Astrocyte (in vitro differentiated cells and primary cell): ENCODE results near the gene TNP1. TPM values are rescaled to one million over a fixed set of nuclear protein-coding genes. Genes with fewer than 3 reads are reported as not detected.

Experiments used
- DNase-seq: peaks from one replicate; pipeline ENCODE4 v3.0.0-alpha.2; 2010; ENCODE audit warnings: low read depth
- FAIRE-seq: peaks from 2 replicates; lab custom pipeline; 2011; peaks lifted over from hg19 to GRCh38; lab: Jason Lieb, UNC
- H2AFZ ChIP-seq: 2 replicates; pipeline ENCODE4 v1.6.0; 2012; ENCODE audit warnings: low read depth, low read length, inconsistent platforms
- H3K27ac ChIP-seq: 2 replicates; pipeline ENCODE4 v1.5.1; 2011; ENCODE audit warnings: low read depth, low read length, inconsistent platforms
- H3K27me3 ChIP-seq: 2 replicates; pipeline ENCODE4 v1.6.0; 2011; ENCODE audit warnings: low read length, inconsistent platforms; ENCODE audit not compliant: insufficient read depth
- H3K36me3 ChIP-seq: 2 replicates; pipeline ENCODE4 v1.5.1; 2011; ENCODE audit warnings: low read length, inconsistent platforms; ENCODE audit not compliant: insufficient read depth
- H3K4me1 ChIP-seq: 2 replicates; pipeline ENCODE4 v1.5.1; 2011; ENCODE audit warnings: low read length, inconsistent platforms; ENCODE audit not compliant: insufficient read depth
- H3K4me2 ChIP-seq: 2 replicates; pipeline ENCODE4 v1.6.0; 2012; ENCODE audit warnings: low read length, inconsistent platforms
- H3K4me3 ChIP-seq: 2 replicates; pipeline ENCODE4 v1.5.1; 2011; ENCODE audit warnings: low read depth, mild to moderate bottlenecking, low read length, inconsistent platforms; ENCODE audit not compliant: insufficient read depth
- H3K79me2 ChIP-seq: 2 replicates; pipeline ENCODE4 v1.6.0; 2012; ENCODE audit warnings: mild to moderate bottlenecking, low read length, inconsistent platforms; ENCODE audit not compliant: insufficient read depth
- H3K9ac ChIP-seq: 2 replicates; pipeline ENCODE4 v1.6.0; 2012; ENCODE audit warnings: mild to moderate bottlenecking, low read length, inconsistent platforms
- H3K9me3 ChIP-seq: 2 replicates; pipeline ENCODE4 v1.5.1; 2012; ENCODE audit warnings: low read depth, mild to moderate bottlenecking, low read length, inconsistent platforms; ENCODE audit not compliant: insufficient read depth
- H4K20me1 ChIP-seq: 2 replicates; pipeline ENCODE4 v1.6.0; 2012; ENCODE audit warnings: low read length, inconsistent platforms; ENCODE audit not compliant: insufficient read depth
- H3K27ac Mint-ChIP-seq: one replicate; pipeline ENCODE4 v1.8.0; 2021; ENCODE audit warnings: mild to moderate bottlenecking, mixed read lengths; ENCODE audit not compliant: unreplicated experiment
- H3K27me3 Mint-ChIP-seq: one replicate; pipeline ENCODE4 v1.8.0; 2021; ENCODE audit warnings: low read depth, mixed read lengths; ENCODE audit not compliant: unreplicated experiment
- H3K36me3 Mint-ChIP-seq: one replicate; pipeline ENCODE4 v1.8.0; 2021; ENCODE audit warnings: low read depth, mixed read lengths; ENCODE audit not compliant: unreplicated experiment
- H3K4me1 Mint-ChIP-seq: one replicate; pipeline ENCODE4 v1.8.0; 2021; ENCODE audit warnings: low read depth, mixed read lengths; ENCODE audit not compliant: unreplicated experiment
- H3K4me3 Mint-ChIP-seq: one replicate; pipeline ENCODE4 v1.8.0; 2021; ENCODE audit warnings: mild to moderate bottlenecking, moderate library complexity, mixed read lengths; ENCODE audit not compliant: unreplicated experiment
- H3K9me3 Mint-ChIP-seq: one replicate; pipeline ENCODE4 v1.8.0; 2021; ENCODE audit warnings: mild to moderate bottlenecking, mixed read lengths; ENCODE audit not compliant: unreplicated experiment
- CTCF ChIP-seq: IDR thresholded peaks from 2 replicates; pipeline ENCODE4 v1.5.1; 2011; ENCODE audit warnings: low read depth, mild to moderate bottlenecking, inconsistent platforms, low read length, moderate library complexity; ENCODE audit not compliant: insufficient read depth
- EZH2 ChIP-seq: IDR thresholded peaks from 2 replicates; pipeline ENCODE4 v1.6.1; 2012; ENCODE audit warnings: mild to moderate bottlenecking, low read length, inconsistent platforms; ENCODE audit not compliant: insufficient read depth
- total RNA-seq: library from RNA; stranded (reverse); gene quantifications from 2 replicates; pipeline ENCODE4 v1.2.1, GENCODE V29; 2021

TNP1 gene
- total RNA-seq, 1 donor from 2014 or later: not detected

- FAIRE-seq (no peak), DNase-seq (no peak)
- no peaks in the 10 kb centered on the region for H3K36me3 Mint-ChIP-seq
- TF ChIP-seq EZH2: no peak
- TF ChIP-seq CTCF: no peak
- H3K27ac ChIP-seq: no peak overlapping the region
- H3K4me2 ChIP-seq: no peak overlapping the region
- H3K27me3 ChIP-seq: peaks cover 3% of the 10 kb centered on the region
- no peaks in the 10 kb centered on the region for H3K79me2 ChIP-seq
- no peak overlapping the region for H3K4me3 Mint-ChIP-seq
- H2AFZ ChIP-seq: no peak overlapping the region
- no peak overlapping the region for H3K9ac ChIP-seq
- H3K36me3 ChIP-seq: no peaks in the 10 kb centered on the region
- H3K27me3 Mint-ChIP-seq: peaks cover 8% of the 10 kb centered on the region
- H3K4me1 ChIP-seq: peaks cover 21% of the 10 kb centered on the region
- no peaks in the 10 kb centered on the region for H3K9me3 ChIP-seq
- peaks cover 21% of the 10 kb centered on the region for H3K4me1 Mint-ChIP-seq
- peaks cover 2% of the 10 kb centered on the region for H3K9me3 Mint-ChIP-seq
- H3K4me3 ChIP-seq: no peak overlapping the region
- no peaks in the 10 kb centered on the region for H4K20me1 ChIP-seq
- H3K27ac Mint-ChIP-seq: no peak overlapping the region
Measured at GRCh38 chr2:216855605-216856004, 4.3 kb downstream of the TNP1 start.

GRCh38 chr2:216855079-216855478, 4.8 kb downstream of the TNP1 start:
- Histone ChIP-seq H3K36me3 (no peaks in the 10 kb centered on the region), H4K20me1 (no peaks in the 10 kb centered on the region), H3K27me3 (peaks cover 3% of the 10 kb centered on the region), H3K27ac (no peak overlapping the region), H3K9ac (no peak overlapping the region), H3K4me2 (no peak overlapping the region), H3K9me3 (no peaks in the 10 kb centered on the region), H3K4me1 (peaks cover 21% of the 10 kb centered on the region), H3K4me3 (no peak overlapping the region), H3K79me2 (no peaks in the 10 kb centered on the region), H2AFZ (no peak overlapping the region)
- Mint-ChIP-seq H3K27me3 (peaks cover 8% of the 10 kb centered on the region), H3K27ac (no peak overlapping the region), H3K4me3 (no peak overlapping the region), H3K9me3 (peaks cover 2% of the 10 kb centered on the region), H3K36me3 (no peaks in the 10 kb centered on the region), H3K4me1 (peaks cover 21% of the 10 kb centered on the region)
- FAIRE-seq (no peak), DNase-seq (no peak)
- TF ChIP-seq CTCF (no peak), EZH2 (no peak)

- FAIRE-seq (no peak), DNase-seq (no peak)
- TF ChIP-seq CTCF (no peak), EZH2 (no peak)
- Histone ChIP-seq H3K4me1 (peaks cover 2% of the 10 kb centered on the region), H3K4me3 (no peak overlapping the region), H3K36me3 (no peaks in the 10 kb centered on the region), H3K79me2 (no peaks in the 10 kb centered on the region), H2AFZ (no peak overlapping the region), H3K27me3 (peaks cover 4% of the 10 kb centered on the region), H3K9ac (no peak overlapping the region), H4K20me1 (no peaks in the 10 kb centered on the region), H3K4me2 (no peak overlapping the region), H3K9me3 (no peaks in the 10 kb centered on the region), H3K27ac (no peak overlapping the region)
- no peak overlapping the region for H3K4me3 Mint-ChIP-seq
- H3K27me3 Mint-ChIP-seq: peaks cover 6% of the 10 kb centered on the region
- H3K36me3 Mint-ChIP-seq: no peaks in the 10 kb centered on the region
- H3K9me3 Mint-ChIP-seq: peaks cover 5% of the 10 kb centered on the region
- H3K27ac Mint-ChIP-seq: no peak overlapping the region
- H3K4me1 Mint-ChIP-seq: peaks cover 3% of the 10 kb centered on the region
Measured at GRCh38 chr2:216851486-216852090, 8.3 kb downstream of the TNP1 start.
